K562 (cell line): Measurements from ENCODE around the gene PSMB7. TPM values are rescaled to one million over a fixed set of nuclear protein-coding genes. Genes with fewer than 3 reads are reported as not detected.

Experiments
- ATAC-seq: fragments of 200-7000 bp; cut with Tn5 transposase; 3 replicates; pipeline ENCODE4 v1.9.1; 2020; ENCODE audit warnings: moderate library complexity
- BruUV-seq: library from RNA; stranded (reverse); fragments of 400-500 nt; replicated peaks from 2 replicates; lab custom pipeline; 2021; lab: Mats Ljungman, UMichigan
- CTCF ChIA-PET: fragments of 300-600 bp; formaldehyde crosslinking; extraction: SDS; loops from one replicate; lab custom pipeline; 2021; ENCODE audit warnings: low intra/inter-chr PET ratio; lab: Yijun Ruan, JAX
- POLR2A ChIA-PET: fragments of 300-600, 350-650 bp; sonication (Branson Sonifier 250); formaldehyde crosslinking; extraction: SDS; loops from one replicate; lab custom pipeline; 2021; ENCODE audit warnings: antibody characterized with exemption, inconsistent platforms; lab: Yijun Ruan, JAX
- DNase-seq, 4 experiments: peaks; one replicate each; pipeline versions ENCODE4 v3.0.0 to v3.0.0-alpha.2; 2011 to 2018; ENCODE audit warnings: low spot score in 3 of 4, mixed read lengths in 3 of 4; ENCODE audit errors: extremely low read depth in 1 of 4
- FAIRE-seq: peaks from 2 replicates; lab custom pipeline; 2011; peaks lifted over from hg19 to GRCh38; lab: Jason Lieb, UNC
- H2AFZ ChIP-seq: 2 replicates; pipeline ENCODE4 v1.6.0; 2011; ENCODE audit warnings: low read depth, low read length, control low read depth, inconsistent platforms
- H3K27ac ChIP-seq: fragments of 200-600 bp; 3 replicates; pipeline ENCODE4 v1.8.0; 2011; ENCODE audit warnings: low read depth, mild to moderate bottlenecking, control low read depth, inconsistent platforms, low read length, moderate library complexity, mixed read lengths; ENCODE audit errors: extremely low read depth
- H3K27me3 ChIP-seq, 2 experiments: fragments of 300-600 bp in 1 of 2; 2 replicates in 1 of 2; 3 replicates in 1 of 2; pipeline versions ENCODE4 v1.6.0 to v1.8.0; 2011; ENCODE audit warnings: inconsistent platforms in 2 of 2, low read length in 2 of 2, mild to moderate bottlenecking in 1 of 2, mixed read lengths in 1 of 2, moderate library complexity in 1 of 2; ENCODE audit not compliant: control insufficient read depth in 2 of 2, insufficient read depth in 2 of 2
- H3K36me3 ChIP-seq: fragments of 300-600 bp; 3 replicates; pipeline ENCODE4 v1.8.0; 2011; ENCODE audit warnings: mild to moderate bottlenecking, low read length, inconsistent platforms; ENCODE audit not compliant: control insufficient read depth, insufficient read depth
- H3K4me1 ChIP-seq, 2 experiments: fragments of 200-600 bp in 1 of 2; replicated peaks in 1 of 2; 2 replicates in 1 of 2; 3 replicates in 1 of 2; pipeline versions ENCODE4 v1.5.1 to v1.8.0; 2011; ENCODE audit warnings: inconsistent platforms in 2 of 2, low read length in 2 of 2, mild to moderate bottlenecking in 1 of 2, mixed read lengths in 1 of 2, moderate library complexity in 1 of 2; ENCODE audit not compliant: control insufficient read depth in 2 of 2, insufficient read depth in 2 of 2
- H3K4me2 ChIP-seq: 2 replicates; pipeline ENCODE4 v1.6.1; 2011; ENCODE audit warnings: low read length, control low read depth, inconsistent platforms, mixed read lengths; ENCODE audit not compliant: insufficient read depth
- H3K4me3 ChIP-seq: fragments of 200-600 bp; sonication (generic), shearing (Covaris generic); 2 replicates; pipeline ENCODE4 v1.5.1; 2016; ENCODE audit warnings: control low read depth, inconsistent platforms
- H3K79me2 ChIP-seq: fragments of 200-600 bp; 3 replicates; pipeline ENCODE4 v1.8.0; 2011; ENCODE audit warnings: low read length, inconsistent platforms; ENCODE audit not compliant: control insufficient read depth, insufficient read depth
- H3K9ac ChIP-seq, 2 experiments: 2 replicates each; pipeline versions ENCODE4 v1.6.0 to v1.6.1; 2011; ENCODE audit warnings: low read depth in 2 of 2, low read length in 2 of 2, control low read depth in 1 of 2, inconsistent platforms in 1 of 2, mild to moderate bottlenecking in 1 of 2, mixed read lengths in 1 of 2; ENCODE audit not compliant: insufficient read depth in 1 of 2
- H3K9me1 ChIP-seq: one replicate; pipeline ENCODE4 v1.6.0; 2011; ENCODE audit warnings: inconsistent platforms, mild to moderate bottlenecking, low read length, moderate library complexity; ENCODE audit not compliant: control insufficient read depth, insufficient read depth
- H3K9me3 ChIP-seq: replicated peaks from 2 replicates; pipeline ENCODE4 v1.5.1; 2011; ENCODE audit warnings: low read depth, low read length, inconsistent platforms; ENCODE audit not compliant: control insufficient read depth, insufficient read depth
- H4K20me1 ChIP-seq: replicated peaks from 2 replicates; pipeline ENCODE4 v1.6.1; 2011; ENCODE audit warnings: low read length, inconsistent platforms, mixed read lengths; ENCODE audit not compliant: control insufficient read depth, insufficient read depth
- BRD4 ChIP-seq: fragments of 200-600 bp; sonication (generic); IDR thresholded peaks from 2 replicates; pipeline ENCODE4 v1.6.1; 2017; ENCODE audit warnings: inconsistent platforms
- E2F8 ChIP-seq: fragments of 450-650 bp; IDR thresholded peaks from 2 replicates; pipeline ENCODE4 v1.7.1; 2018; ENCODE audit warnings: mild to moderate bottlenecking, low read depth; ENCODE audit not compliant: partially characterized antibody
- MCM5 ChIP-seq: fragments of 450-650 bp; IDR thresholded peaks from 2 replicates; pipeline ENCODE4 v1.6.1; 2016; ENCODE audit warnings: low read depth
- NFYB ChIP-seq: IDR thresholded peaks from 2 replicates; pipeline ENCODE4 v1.6.1; 2011; ENCODE audit warnings: mild to moderate bottlenecking, moderate library complexity; ENCODE audit not compliant: insufficient read length; ENCODE audit errors: extremely low read depth
- SMAD1 ChIP-seq: fragments of 150-350 bp; IDR thresholded peaks from 2 replicates; pipeline ENCODE4 v1.6.1; 2014; ENCODE audit warnings: low read length, low read depth; ENCODE audit not compliant: partially characterized antibody
- SMARCC2 ChIP-seq: fragments of 450-650 bp; IDR thresholded peaks from 2 replicates; pipeline ENCODE4 v1.6.1; 2017; ENCODE audit warnings: antibody characterized with exemption, moderate library complexity, mild to moderate bottlenecking, low read depth
- TBL1XR1 ChIP-seq, 2 experiments: IDR thresholded peaks; 2 replicates each; pipeline ENCODE4 v1.6.1; 2012; ENCODE audit warnings: improper control_type of control experiment in 2 of 2, low read length in 2 of 2, mild to moderate bottlenecking in 1 of 2
- THRAP3 ChIP-seq: fragments of 450-650 bp; IDR thresholded peaks from 2 replicates; pipeline ENCODE4 v1.6.1; 2016; ENCODE audit warnings: mild to moderate bottlenecking, inconsistent platforms, borderline replicate concordance
- ZKSCAN3 ChIP-seq: fragments of 250-450 bp; sonication (Bioruptor Pico); IDR thresholded peaks from 2 replicates; pipeline ENCODE4 v1.4.0; 2020
- ZNF140 ChIP-seq: fragments of 250-450 bp; sonication (Bioruptor Pico); IDR thresholded peaks from 2 replicates; pipeline ENCODE4 v1.8.0; 2021; ENCODE audit warnings: moderate library complexity, mild to moderate bottlenecking, inconsistent platforms
- ZNF217 ChIP-seq: sonication (generic); formaldehyde crosslinking; IDR thresholded peaks from 2 replicates; pipeline ENCODE4 v1.8.0; 2022; ENCODE audit warnings: mild to moderate bottlenecking, missing genetic modification reagents
- WGBS: fragments of 100-300 bp; shearing (Covaris generic); methylation state at CpG from one replicate; pipeline ENCODE4 v1.1.6; 2016; ENCODE audit warnings: low coverage, mixed read lengths; ENCODE audit not compliant: insufficient coverage; ENCODE audit errors: missing lambda C conversion rate; 5-methylcytosine and 5-hydroxymethylcytosine counted together
- in situ Hi-C: fragments of 300-500 bp; cut with MboI; formaldehyde crosslinking; loops from 4 replicates; pipeline ENCODE4 v1.15.0; 2018; ENCODE audit warnings: inconsistent platforms, mixed read lengths
- intact Hi-C: fragments of 100-400 bp; cut with micrococcal nuclease; formaldehyde crosslinking; loops from 2 replicates; pipeline ENCODE4 v1.14.2; 2022
- polyA plus RNA-seq, 8 experiments: library from polyadenylated mRNA; depleted of rRNA in 4 of 8; stranded (reverse) in 5 of 8; unstranded in 3 of 8; fragments of >200 nt; fragmentation: Nextera tagmentation in 2 of 8; fragmentation: Illumina TruSeq in 1 of 8; extraction: Ambion mirVana in 2 of 8; extraction: Trizol in 1 of 8; gene quantifications; 2 replicates each; pipeline versions ENCODE4 v1.2.1 to v1.2.3, GENCODE V29; 2011 to 2014; ENCODE audit warnings: inconsistent platforms in 1 of 8, missing spikeins in 1 of 8
- total RNA-seq, 7 experiments: library from RNA; depleted of rRNA in 6 of 7; stranded (reverse); fragments of >200 nt in 6 of 7; fragmentation: Illumina TruSeq in 2 of 7; extraction: Trizol in 2 of 7; gene quantifications; 2 replicates each; pipeline versions ENCODE4 v1.2.1 to v1.2.3, GENCODE V29; 2011 to 2021; ENCODE audit warnings: low replicate concordance in 1 of 7
- TF ChIP-seq, protein P1 (sequence below): fragments of 450-650 bp; IDR thresholded peaks from 2 replicates; pipeline ENCODE4 v1.6.1; 2014; ENCODE audit warnings: low read depth, mild to moderate bottlenecking, moderate library complexity, borderline replicate concordance

Gene PSMB7
- total and polyA plus RNA-seq, 9 of the 15 experiments (the other 6 are each of a cell fraction or from before 2014, with no cell fraction given): 321 to 978 (median 407) TPM

DNA sequence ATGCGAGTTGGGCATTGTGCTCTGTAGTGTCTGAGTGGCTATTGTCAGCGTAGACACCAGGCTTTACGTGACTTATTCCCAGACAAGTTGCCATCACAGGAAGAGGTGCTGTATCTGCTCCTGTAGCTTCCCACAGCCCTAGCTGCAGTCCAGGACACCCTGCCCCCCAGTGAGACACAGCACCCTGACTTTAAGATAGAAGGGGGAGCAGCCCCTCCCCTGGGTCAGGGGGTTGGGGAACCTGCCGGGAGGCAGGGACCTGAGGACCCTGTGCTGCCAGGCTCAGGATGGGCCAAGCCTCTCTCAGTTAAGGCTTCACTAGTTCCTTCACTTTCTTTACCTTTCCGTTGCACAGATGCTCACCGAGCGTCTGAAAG lies 82.1 kb downstream of the PSMB7 start:
- FAIRE-seq: no peak
- Histone ChIP-seq H3K9me3 (no peaks in the 10 kb centered on the region), H4K20me1 (no peaks in the 10 kb centered on the region), H2AFZ (no peak overlapping the region)
- 54% methylated on average over 7 of the region's 7 CpGs for WGBS
- TF ChIP-seq, protein P1, sequence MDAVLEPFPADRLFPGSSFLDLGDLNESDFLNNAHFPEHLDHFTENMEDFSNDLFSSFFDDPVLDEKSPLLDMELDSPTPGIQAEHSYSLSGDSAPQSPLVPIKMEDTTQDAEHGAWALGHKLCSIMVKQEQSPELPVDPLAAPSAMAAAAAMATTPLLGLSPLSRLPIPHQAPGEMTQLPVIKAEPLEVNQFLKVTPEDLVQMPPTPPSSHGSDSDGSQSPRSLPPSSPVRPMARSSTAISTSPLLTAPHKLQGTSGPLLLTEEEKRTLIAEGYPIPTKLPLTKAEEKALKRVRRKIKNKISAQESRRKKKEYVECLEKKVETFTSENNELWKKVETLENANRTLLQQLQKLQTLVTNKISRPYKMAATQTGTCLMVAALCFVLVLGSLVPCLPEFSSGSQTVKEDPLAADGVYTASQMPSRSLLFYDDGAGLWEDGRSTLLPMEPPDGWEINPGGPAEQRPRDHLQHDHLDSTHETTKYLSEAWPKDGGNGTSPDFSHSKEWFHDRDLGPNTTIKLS: no peak
- TF ChIP-seq E2F8: no peak
- TF ChIP-seq NFYB: no peak
- no peak for TF ChIP-seq SMAD1
- no peak for TF ChIP-seq ZKSCAN3 (CRISPR knock-in tag)
- no peak for TF ChIP-seq SMARCC2
- TF ChIP-seq BRD4: no peak
- TF ChIP-seq TBL1XR1 (IDR thresholded peaks at IDR 0.05; ENCODE audit: low read length in 2 of 2): no peak
- TF ChIP-seq ZNF217 (CRISPR knock-in tag): no peak
- no peak for TF ChIP-seq THRAP3
- TF ChIP-seq MCM5: no peak
- TF ChIP-seq ZNF140 (CRISPR knock-in tag): no peak
- TF ChIP-seq, all 486 proteins: peak for 0
- Histone ChIP-seq H3K36me3 (no peaks in the 10 kb centered on the region), H3K27me3 (no peaks in the 10 kb centered on the region), H3K4me1 (peaks cover 0 to 5% of the 10 kb centered on the region in 2 experiments; a peak in 1 of 5 replicates), H3K9ac (no peak overlapping the region), H3K9me1 (no peaks in the 10 kb centered on the region), H3K79me2 (no peaks in the 10 kb centered on the region), H3K4me2 (no peak overlapping the region), H3K27ac (no peak overlapping the region), H3K4me3 (no peak overlapping the region)
- ChIA-PET POLR2A (interaction anchor here (0.7 kb wide), 1 partner anchor 72 kb away, joined by 4 read pairs; no protein-coding TSS in a partner anchor), CTCF (no interaction called here)
- no TSS peak for BruUV-seq
- intact Hi-C loops: no loop called here
- DNase-seq (no peak), ATAC-seq (no peak)
- in situ Hi-C loops: no loop called here
